AG10803 (cell line): ENCODE results near the gene COL16A1.

Experiments
- DNase-seq: peaks from one replicate; pipeline ENCODE4 v3.0.0; 2010; ENCODE audit warnings: low read depth
- H3K4me3 ChIP-seq: 2 replicates; pipeline ENCODE4 v1.5.1; 2011; ENCODE audit warnings: mild to moderate bottlenecking, low read length, control low read depth
- TF ChIP-seq, protein P1 (sequence below): conservative IDR thresholded peaks from 2 replicates; pipeline ENCODE4 v1.5.1; 2011; ENCODE audit warnings: mild to moderate bottlenecking, low read length, control low read depth, inconsistent platforms

Gene COL16A1

DNA sequence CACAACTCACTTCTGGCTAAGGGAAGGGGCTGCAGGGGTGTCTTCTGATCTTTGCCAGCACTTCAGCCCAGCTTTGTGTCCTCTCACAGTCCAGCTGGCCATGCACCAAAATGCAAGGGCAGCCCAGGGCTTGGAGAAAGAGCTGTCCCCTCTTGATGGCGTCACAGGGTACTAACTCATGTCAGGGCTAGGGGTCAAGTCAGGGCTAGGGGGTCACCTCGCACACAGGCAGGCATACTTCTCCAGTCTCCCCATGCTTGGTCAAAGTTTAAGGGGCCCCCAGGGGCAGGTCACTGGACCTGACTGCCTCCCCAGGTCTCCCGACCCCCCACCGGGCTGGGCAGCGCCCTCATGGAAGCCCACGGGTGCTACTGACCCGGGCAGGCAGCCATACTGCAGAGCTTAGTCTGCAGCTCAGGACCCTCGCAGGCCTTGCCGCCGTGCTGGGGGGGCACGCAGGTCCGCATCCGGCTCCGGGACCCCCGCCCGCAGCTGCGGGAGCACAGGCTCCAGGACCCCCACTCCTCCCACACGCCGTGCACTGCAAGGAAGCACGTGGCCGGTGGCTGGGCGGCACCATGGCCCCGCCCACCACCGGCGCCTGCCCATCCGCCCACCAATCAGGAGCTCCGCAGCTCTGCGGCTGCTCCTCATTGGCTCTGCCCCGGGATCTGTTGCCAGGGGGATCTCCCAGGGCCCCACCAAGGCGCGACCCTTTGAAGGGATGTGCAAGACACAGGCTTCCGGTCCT, 38.8 kb upstream of the COL16A1 start:
- DNase-seq = no peak
- TF ChIP-seq, protein P1, sequence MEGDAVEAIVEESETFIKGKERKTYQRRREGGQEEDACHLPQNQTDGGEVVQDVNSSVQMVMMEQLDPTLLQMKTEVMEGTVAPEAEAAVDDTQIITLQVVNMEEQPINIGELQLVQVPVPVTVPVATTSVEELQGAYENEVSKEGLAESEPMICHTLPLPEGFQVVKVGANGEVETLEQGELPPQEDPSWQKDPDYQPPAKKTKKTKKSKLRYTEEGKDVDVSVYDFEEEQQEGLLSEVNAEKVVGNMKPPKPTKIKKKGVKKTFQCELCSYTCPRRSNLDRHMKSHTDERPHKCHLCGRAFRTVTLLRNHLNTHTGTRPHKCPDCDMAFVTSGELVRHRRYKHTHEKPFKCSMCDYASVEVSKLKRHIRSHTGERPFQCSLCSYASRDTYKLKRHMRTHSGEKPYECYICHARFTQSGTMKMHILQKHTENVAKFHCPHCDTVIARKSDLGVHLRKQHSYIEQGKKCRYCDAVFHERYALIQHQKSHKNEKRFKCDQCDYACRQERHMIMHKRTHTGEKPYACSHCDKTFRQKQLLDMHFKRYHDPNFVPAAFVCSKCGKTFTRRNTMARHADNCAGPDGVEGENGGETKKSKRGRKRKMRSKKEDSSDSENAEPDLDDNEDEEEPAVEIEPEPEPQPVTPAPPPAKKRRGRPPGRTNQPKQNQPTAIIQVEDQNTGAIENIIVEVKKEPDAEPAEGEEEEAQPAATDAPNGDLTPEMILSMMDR = no peak
- H3K4me3 ChIP-seq = no peak overlapping the region

DNA sequence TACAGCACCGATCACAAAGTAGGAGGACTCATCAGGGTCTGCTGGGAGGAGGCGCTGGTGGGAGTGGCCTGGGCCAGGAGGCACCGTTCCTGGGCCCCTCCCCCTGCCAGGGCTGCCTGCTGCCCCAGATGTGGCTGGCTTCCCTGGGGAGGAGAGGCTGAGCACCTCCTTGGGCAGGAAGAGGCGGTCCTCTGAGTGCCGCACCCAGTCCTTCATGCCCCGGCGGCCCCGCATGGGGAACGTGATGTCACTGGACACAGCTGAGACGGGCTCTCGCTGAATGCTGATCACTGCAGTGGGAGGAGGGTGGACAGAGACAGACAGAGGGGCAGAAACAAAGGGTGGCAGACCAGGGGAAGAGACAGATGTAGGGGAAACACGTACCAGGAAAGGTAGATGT, 35.5 kb upstream of the COL16A1 start:
- DNase-seq = no peak
- H3K4me3 ChIP-seq = no peak overlapping the region
- TF ChIP-seq, protein P1 = no peak

DNA sequence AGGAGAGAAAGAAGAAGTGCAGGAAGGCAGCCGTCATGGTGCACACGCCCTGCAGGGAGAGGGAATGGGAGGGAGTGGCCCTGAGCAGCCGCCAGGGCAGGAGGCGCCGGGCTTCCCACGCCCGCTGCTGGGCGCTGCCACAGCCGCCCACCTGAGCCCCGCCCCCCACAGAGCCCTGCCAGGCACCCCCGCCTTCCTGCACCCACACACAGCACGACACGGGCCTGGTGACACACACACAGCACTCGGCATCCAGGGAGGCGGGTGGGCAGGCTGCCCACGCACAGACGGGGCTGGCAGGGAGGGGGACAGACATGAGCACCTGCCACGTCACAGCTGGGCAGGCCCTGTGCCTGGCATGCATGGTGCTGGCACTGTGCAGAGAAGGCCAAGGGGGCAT, 32.9 kb upstream of the COL16A1 start:
- no peak for DNase-seq
- no peak overlapping the region for H3K4me3 ChIP-seq
- TF ChIP-seq, protein P1 = no peak

DNA sequence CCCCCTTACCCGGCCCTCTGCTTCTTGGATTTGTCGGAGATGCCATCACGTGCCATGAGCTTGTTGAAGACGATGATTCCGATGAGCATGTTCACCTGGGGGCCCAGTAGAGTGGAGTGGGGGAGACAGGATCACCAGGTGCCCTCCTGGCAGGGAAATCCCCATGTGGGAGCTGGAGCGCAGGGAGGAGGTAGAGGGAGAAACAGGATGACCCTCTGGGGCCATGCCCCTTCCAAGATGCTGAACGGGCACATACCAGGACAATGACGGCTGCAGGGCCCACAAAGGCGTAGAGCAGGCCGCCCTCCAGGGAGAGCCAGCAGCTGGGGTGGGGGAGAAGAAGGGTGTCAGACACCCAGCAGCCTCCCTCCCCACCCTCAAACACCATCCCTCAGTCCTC, 31.8 kb upstream of the COL16A1 start:
- TF ChIP-seq, protein P1 = no peak
- no peak for DNase-seq
- H3K4me3 ChIP-seq = no peak overlapping the region

DNA sequence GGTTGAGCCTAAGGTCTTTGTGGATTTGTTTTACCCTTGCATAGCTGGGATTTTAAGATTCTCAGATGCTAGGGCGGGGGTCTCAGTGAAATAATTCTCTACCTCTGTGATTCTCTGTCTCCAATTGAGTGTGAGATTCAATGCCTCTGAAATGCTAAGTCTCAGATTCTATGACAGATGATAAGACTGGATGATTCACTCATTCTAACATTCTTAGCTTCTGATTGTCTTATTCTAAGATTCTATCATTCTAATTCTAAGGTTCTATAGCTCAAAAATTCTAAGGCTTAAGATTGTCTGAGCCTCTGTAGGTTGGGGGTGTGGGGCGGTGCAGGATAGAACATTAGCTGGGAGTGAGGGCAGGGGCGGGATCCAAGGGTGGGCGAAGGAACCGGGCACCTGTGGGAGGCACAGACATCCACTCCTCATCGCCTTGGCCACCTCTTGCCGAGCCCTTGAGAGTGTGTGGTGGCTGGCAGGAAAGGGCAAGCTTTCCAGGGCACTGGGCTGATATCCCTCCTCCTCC, 30.8 kb upstream of the COL16A1 start:
- no peak for DNase-seq
- TF ChIP-seq, protein P1 = no peak
- H3K4me3 ChIP-seq = no peak overlapping the region

DNA sequence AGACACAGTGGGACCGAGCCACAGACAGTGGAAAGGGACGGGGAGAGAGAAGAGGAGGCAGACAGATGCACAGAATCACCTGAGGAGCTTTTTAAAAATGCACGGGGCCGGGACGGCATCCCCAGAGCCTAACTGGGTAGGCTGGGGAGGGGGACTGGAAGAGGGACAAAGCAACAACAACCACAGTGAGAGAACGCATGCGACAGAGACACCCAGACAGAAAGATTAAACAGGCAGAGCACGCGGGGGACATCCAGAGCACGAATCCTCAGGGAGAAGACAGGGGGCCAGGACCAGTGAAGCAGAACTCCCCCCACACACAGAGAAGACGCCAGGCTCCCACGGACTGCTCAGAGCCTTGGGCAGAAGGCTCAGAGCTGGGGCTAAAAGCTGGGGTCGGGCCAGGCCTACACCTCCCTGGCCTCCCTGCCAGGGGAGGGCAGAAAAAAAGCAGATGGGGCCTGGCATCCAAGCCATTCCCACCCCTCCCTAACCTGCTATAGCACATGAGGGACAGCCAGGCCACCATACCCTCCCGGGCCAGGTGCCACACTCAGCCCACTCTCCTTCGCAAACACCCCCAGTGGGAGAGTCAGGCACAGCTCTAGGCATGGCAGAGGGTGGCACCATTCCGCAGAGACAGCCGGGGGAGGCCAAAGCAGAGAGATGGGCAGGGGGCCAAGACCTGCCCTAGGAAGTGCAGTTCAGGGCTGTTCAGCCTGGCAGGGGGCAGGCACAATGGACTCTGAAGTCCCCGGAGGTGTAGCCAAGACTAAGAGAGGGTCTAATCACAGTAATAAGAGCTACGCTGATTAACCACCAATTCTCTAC, 29.8 kb upstream of the COL16A1 start:
- H3K4me3 ChIP-seq = no peak overlapping the region
- TF ChIP-seq, protein P1 = no peak
- no peak for DNase-seq

DNA sequence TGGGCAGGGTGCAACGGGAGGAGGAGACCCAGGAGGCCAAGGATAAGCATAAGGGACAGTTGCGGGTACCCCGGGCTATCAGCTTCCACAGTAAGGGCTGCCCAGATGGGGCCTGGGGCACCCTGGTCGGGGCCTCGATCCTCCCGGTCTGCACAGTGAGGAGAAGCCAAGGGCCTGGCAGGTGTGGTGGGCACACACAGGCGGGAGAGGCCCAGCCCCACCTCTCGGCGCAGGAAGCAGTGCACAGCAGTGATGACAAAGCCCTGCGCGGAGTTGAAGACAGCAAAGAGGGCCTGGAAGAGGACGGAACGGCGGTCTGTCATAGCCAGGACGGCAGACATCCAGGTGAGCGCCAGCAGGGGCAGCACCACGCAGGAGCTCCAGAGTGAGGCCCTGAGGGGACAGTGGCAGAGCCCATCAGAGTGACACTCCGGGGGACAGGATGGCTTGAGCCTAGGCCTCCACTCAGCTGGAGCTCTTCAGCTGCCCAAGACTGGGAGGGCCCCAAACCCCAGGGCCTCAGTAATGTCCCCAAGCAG, 29.0 kb upstream of the COL16A1 start:
- TF ChIP-seq, protein P1 = no peak
- no peak overlapping the region for H3K4me3 ChIP-seq
- no peak for DNase-seq
